IMR-90 (cell line): Measurements from ENCODE around the gene DNAJB2. TPM values are rescaled to one million over a fixed set of nuclear protein-coding genes. Genes with fewer than 3 reads are reported as not detected.
A peak's percentile ranks its signal among the peaks of the same experiment; 100 is the strongest.

ENCODE experiments used
- ATAC-seq: fragments of 200-7000 bp; cut with Tn5 transposase; 2 replicates; pipeline ENCODE4 v1.9.1; 2020; ENCODE audit warnings: low read depth, mild to moderate bottlenecking, moderate library complexity
- BruUV-seq: library from RNA; stranded (reverse); fragments of 400-500 nt; replicated peaks from 2 replicates; lab custom pipeline; 2021; lab: Mats Ljungman, UMichigan
- CTCF ChIA-PET: fragments of 300-600 bp; formaldehyde crosslinking; extraction: SDS; loops from one replicate; lab custom pipeline; 2021; ENCODE audit warnings: antibody characterized with exemption; lab: Yijun Ruan, JAX
- POLR2A ChIA-PET: fragments of 300-600 bp; sonication (Branson Sonifier 250); formaldehyde crosslinking; loops from one replicate; lab custom pipeline; 2022; ENCODE audit warnings: antibody characterized with exemption; ENCODE audit not compliant: unreplicated experiment; lab: Charles Lee
- DNase-seq: peaks from one replicate; pipeline ENCODE4 v3.0.0; 2013
- H2AFZ ChIP-seq: replicated peaks from 2 replicates; pipeline ENCODE3; 2013; ENCODE audit warnings: low read length, mild to moderate bottlenecking; ENCODE audit not compliant: poor library complexity
- H2AK5ac ChIP-seq: 2 replicates; pipeline ENCODE4 v1.6.1; 2013; ENCODE audit warnings: low read depth, low read length, inconsistent platforms
- H2AK9ac ChIP-seq: replicated peaks from 2 replicates; pipeline ENCODE3; 2013; ENCODE audit warnings: mild to moderate bottlenecking, low read depth, low read length, moderate library complexity; ENCODE audit not compliant: poor library complexity
- H2BK120ac ChIP-seq: 2 replicates; pipeline ENCODE4 v1.6.1; 2013; ENCODE audit warnings: low read depth, low read length, inconsistent platforms
- H2BK15ac ChIP-seq: 3 replicates; pipeline ENCODE4 v1.6.1; 2013; ENCODE audit warnings: low read depth, low read length, inconsistent platforms
- H2BK20ac ChIP-seq: 2 replicates; pipeline ENCODE4 v1.6.1; 2013; ENCODE audit warnings: low read depth, mild to moderate bottlenecking, inconsistent platforms, low read length, moderate library complexity
- H2BK5ac ChIP-seq: 2 replicates; pipeline ENCODE4 v1.6.1; 2013; ENCODE audit warnings: mild to moderate bottlenecking, low read depth, low read length, inconsistent platforms; ENCODE audit not compliant: poor library complexity, severe bottlenecking
- H3K14ac ChIP-seq: replicated peaks from 2 replicates; pipeline ENCODE4 v1.6.1; 2013; ENCODE audit warnings: low read depth, low read length, inconsistent platforms
- H3K18ac ChIP-seq: 2 replicates; pipeline ENCODE4 v1.6.1; 2013; ENCODE audit warnings: low read depth, low read length, control low read depth
- H3K23ac ChIP-seq: 2 replicates; pipeline ENCODE4 v1.6.1; 2013; ENCODE audit warnings: low read depth, low read length, inconsistent platforms
- H3K27ac ChIP-seq: 2 replicates; pipeline ENCODE4 v1.5.1; 2013; ENCODE audit warnings: mild to moderate bottlenecking, control low read depth, low read length; ENCODE audit not compliant: insufficient read depth
- H3K27me3 ChIP-seq: 2 replicates; pipeline ENCODE4 v1.6.1; 2013; ENCODE audit warnings: low read length; ENCODE audit not compliant: control insufficient read depth, insufficient read depth
- H3K36me3 ChIP-seq: 2 replicates; pipeline ENCODE4 v1.6.1; 2013; ENCODE audit warnings: low read length, mixed read lengths; ENCODE audit not compliant: control insufficient read depth, insufficient read depth
- H3K4ac ChIP-seq: 2 replicates; pipeline ENCODE4 v1.6.1; 2013; ENCODE audit warnings: low read depth, low read length, inconsistent platforms
- H3K4me1 ChIP-seq: 2 replicates; pipeline ENCODE4 v1.6.1; 2013; ENCODE audit warnings: low read length, mixed read lengths; ENCODE audit not compliant: control insufficient read depth, insufficient read depth
- H3K4me2 ChIP-seq: 2 replicates; pipeline ENCODE4 v1.6.1; 2013; ENCODE audit warnings: low read depth, mild to moderate bottlenecking, control low read depth, low read length, moderate library complexity
- H3K4me3 ChIP-seq: 2 replicates; pipeline ENCODE4 v1.5.1; 2013; ENCODE audit warnings: low read depth, mild to moderate bottlenecking, control low read depth, low read length, moderate library complexity; ENCODE audit not compliant: insufficient read depth
- H3K56ac ChIP-seq: 2 replicates; pipeline ENCODE4 v1.6.1; 2013; ENCODE audit warnings: low read length, inconsistent platforms; ENCODE audit not compliant: insufficient read depth; ENCODE audit errors: extremely low read depth
- H3K79me1 ChIP-seq, 2 experiments: 2 replicates each; pipeline ENCODE4 v1.6.1; 2013; ENCODE audit warnings: low read length in 2 of 2, inconsistent platforms in 1 of 2, low read depth in 1 of 2
- H3K9ac ChIP-seq: 2 replicates; pipeline ENCODE4 v1.6.1; 2013; ENCODE audit warnings: low read depth, low read length, control low read depth
- H3K9me1 ChIP-seq: 2 replicates; pipeline ENCODE4 v1.6.1; 2013; ENCODE audit warnings: low read length, inconsistent platforms; ENCODE audit not compliant: insufficient read depth
- H3K9me3 ChIP-seq: 2 replicates; pipeline ENCODE4 v1.6.1; 2013; ENCODE audit warnings: low read length; ENCODE audit not compliant: control insufficient read depth, insufficient read depth
- H4K20me1 ChIP-seq: 2 replicates; pipeline ENCODE4 v1.6.1; 2013; ENCODE audit warnings: low read length, inconsistent platforms; ENCODE audit not compliant: insufficient read depth
- H4K5ac ChIP-seq: 2 replicates; pipeline ENCODE4 v1.6.1; 2013; ENCODE audit warnings: mild to moderate bottlenecking, low read depth, low read length, control low read depth
- H4K8ac ChIP-seq, 2 experiments: 2 replicates each; pipeline ENCODE4 v1.6.1; 2013; ENCODE audit warnings: low read depth in 2 of 2, low read length in 2 of 2, control low read depth in 1 of 2, inconsistent platforms in 1 of 2
- H4K91ac ChIP-seq: 2 replicates; pipeline ENCODE4 v1.6.1; 2013; ENCODE audit warnings: low read depth, low read length, inconsistent platforms; ENCODE audit not compliant: insufficient read depth
- BHLHE40 ChIP-seq: fragments of 150-350 bp; IDR thresholded peaks from 2 replicates; pipeline ENCODE4 v1.6.1; 2016; ENCODE audit warnings: mild to moderate bottlenecking, low read depth, low read length
- MAZ ChIP-seq: IDR thresholded peaks from 2 replicates; pipeline ENCODE4 v1.6.1; 2012; ENCODE audit warnings: low read depth, mild to moderate bottlenecking, low read length, improper control_type of control experiment, moderate library complexity, borderline replicate concordance
- POLR2A ChIP-seq: IDR thresholded peaks from 2 replicates; pipeline ENCODE4 v1.6.1; 2012; ENCODE audit warnings: mild to moderate bottlenecking, low read depth, low read length
- WGBS, 2 experiments: methylation state at CpG; one replicate each; pipeline versions ENCODE4 v1.1.5 to v1.1.7; 2013; ENCODE audit warnings: missing lambda C conversion rate in 2 of 2; ENCODE audit not compliant: insufficient read length in 1 of 2; ENCODE audit errors: extremely low coverage in 2 of 2; 5-methylcytosine and 5-hydroxymethylcytosine counted together
- dilution Hi-C: fragments of 300-500 bp; cut with HindIII; formaldehyde crosslinking; loops from one replicate; pipeline ENCODE4 v1.14.3; 2018; ENCODE audit warnings: low sequenced_read_pairs; ENCODE audit not compliant: unreplicated experiment
- in situ Hi-C: fragments of 300-500 bp; cut with MboI; formaldehyde crosslinking; loops from 3 replicates; pipeline ENCODE4 v1.14.3; 2019; ENCODE audit warnings: low sequenced_read_pairs, inconsistent platforms, mixed read lengths
- intact Hi-C: fragments of 100-400 bp; cut with micrococcal nuclease; formaldehyde crosslinking; loops from 2 replicates; pipeline ENCODE4 v1.10.0; 2022
- polyA plus RNA-seq, 3 experiments: library from polyadenylated mRNA; depleted of rRNA; stranded (reverse); fragments of >200 nt; gene quantifications; 2 replicates each; pipeline ENCODE4 v1.2.3, GENCODE V29; 2012; ENCODE audit warnings: low replicate concordance in 1 of 3
- total RNA-seq: library from RNA; depleted of rRNA; stranded (reverse); fragments of >200 nt; gene quantifications from 2 replicates; pipeline ENCODE4 v1.2.3, GENCODE V29; 2012

DNAJB2 gene
- total and polyA plus RNA-seq, 2 of the 4 experiments (the other 2 are of a cell fraction), result 30.6 to 45.8 TPM

GRCh38 chr2:219253753-219254589 is 25.2 kb upstream of the DNAJB2 start, which contains the start of gene TUBA4A:
Gene TUBA4A (minus strand): TSS chr2:219253918. CDS start chr2:219253858, 60 bp downstream.
- H3K9me1 ChIP-seq, result peaks cover 17% of the 10 kb centered on the region
- peak within 1 kb of the TSS; percentile 50; the same call in 1 of the 2 replicates for H2AK5ac ChIP-seq
- peak within 1 kb of the TSS; percentile 45; the same call in 1 of the 2 replicates for H3K23ac ChIP-seq
- POLR2A ChIA-PET, result interaction anchor here (0.6 kb wide), 1 partner anchor 34 kb away, joined by 9 read pairs; no protein-coding TSS in a partner anchor
- H2BK5ac ChIP-seq, result no peak within 1 kb of the TSS
- H3K4ac ChIP-seq, result peak within 1 kb of the TSS; percentile 25; the same call in 1 of the 2 replicates
- no peak within 1 kb of the TSS for H2BK15ac ChIP-seq
- CTCF ChIA-PET, result interaction anchor here (0.6 to 1.2 kb wide), 2 partner anchors 10 to 24 kb away, joined by 3 to 4 read pairs; no protein-coding TSS in a partner anchor
- H3K79me1 ChIP-seq, result peaks cover 0 to 2% of the 10 kb centered on the region in 2 experiments; a peak in 1 of 4 replicates
- H3K18ac ChIP-seq, result no peak within 1 kb of the TSS
- H4K8ac ChIP-seq, result peak within 1 kb of the TSS in 1 of 2 experiments; percentile 40; a peak in 1 of 4 replicates
- peak within 1 kb of the TSS; percentile 93 for H2AFZ ChIP-seq
- no peak within 1 kb of the TSS for H4K91ac ChIP-seq
- peak within 1 kb of the TSS; percentile 19; the same call in 1 of the 2 replicates for H2BK120ac ChIP-seq
- H2BK20ac ChIP-seq, result no peak within 1 kb of the TSS
- H3K4me3 ChIP-seq, result peak within 1 kb of the TSS; percentile 57
- peaks cover 5% of the 10 kb centered on the region; the same call in 1 of the 2 replicates for H3K36me3 ChIP-seq
- TF ChIP-seq BHLHE40 (no peak), MAZ (peak; percentile 58; the same call in 1 of the 2 replicates), POLR2A (peak; percentile 80)
- WGBS, 2 experiments, result 1% methylated on average over 27 of the region's 76 CpGs; no CpG with 5 or more reads in 1 of the 2 experiments
- H3K4me2 ChIP-seq, result peak within 1 kb of the TSS; percentile 96
- DNase-seq (peak; percentile 37), ATAC-seq (peak; percentile 83)
- no peak within 1 kb of the TSS; the same call in 1 of the 2 replicates for H3K27ac ChIP-seq
- BruUV-seq, result no TSS peak
- H4K20me1 ChIP-seq, result 0 out of 2 replicates have a peak, but pooled peaks cover 8% of the 10 kb centered on the region
- in situ Hi-C loops (no loop called here), dilution Hi-C loops (no loop called here), intact Hi-C loops (no loop called here)
- H3K27me3 ChIP-seq, result peaks cover 16% of the 10 kb centered on the region
- H3K4me1 ChIP-seq, result peaks cover 34% of the 10 kb centered on the region
- peak within 1 kb of the TSS; percentile 81 for H2AK9ac ChIP-seq
- H3K56ac ChIP-seq, result no peak within 1 kb of the TSS
- H4K5ac ChIP-seq, result no peak within 1 kb of the TSS; the same call in 1 of the 2 replicates
- peak within 1 kb of the TSS; percentile 3; the same call in 1 of the 2 replicates for H3K9ac ChIP-seq
- no peaks in the 10 kb centered on the region for H3K9me3 ChIP-seq
- H3K14ac ChIP-seq, result no peak within 1 kb of the TSS
